Activated CD8-positive, alpha-beta memory T cell treated with anti-CD3 and anti-CD28 coated beads for 4 hours (primary cell): ENCODE measurements around the gene FBXW2.
"Not testable (repeated sequence)": the region's sequence is repeated elsewhere in the genome, so short reads cannot be mapped to it uniquely, and the experiment has no call there.

Experiments used
- DNase-seq, 2 donors: peaks; one replicate each; pipeline ENCODE4 v3.0.0-alpha.2; 2020; ENCODE audit warnings: low read depth in 2 of 2

The FBXW2 gene

GRCh38 chr9:120792898-120793765 is at the start of gene FBXW2:
Gene FBXW2, minus strand, starts transcription at chr9:120793416. Its CDS starts 5,158 bp downstream, at chr9:120788258.
- peak; percentile 69 to 75 for DNase-seq

- no peak for DNase-seq
These were observed 48.9 kb upstream of the FBXW2 start for GRCh38 chr9:120841930-120842684.

GRCh38 chr9:120839146-120839545 is 45.9 kb upstream of the FBXW2 start:
- no peak for DNase-seq

GRCh38 chr9:120837921-120838320 is 44.7 kb upstream of the FBXW2 start:
- DNase-seq = no peak

- DNase-seq = no peak
These were observed 40.1 kb upstream of the FBXW2 start for GRCh38 chr9:120833325-120833724.

- DNase-seq = no peak
These were observed 39.6 kb upstream of the FBXW2 start for GRCh38 chr9:120832807-120833206.

- DNase-seq = no peak
These were observed 37.6 kb upstream of the FBXW2 start for GRCh38 chr9:120830865-120831264.

- DNase-seq = no peak
These were observed 36.9 kb upstream of the FBXW2 start for GRCh38 chr9:120830151-120830550.

- DNase-seq = no peak
These were observed 36.4 kb upstream of the FBXW2 start for GRCh38 chr9:120829650-120830049.

- DNase-seq = no peak
These were observed 26.9 kb upstream of the FBXW2 start for GRCh38 chr9:120820095-120820494.

- no peak for DNase-seq
These were observed 25.4 kb upstream of the FBXW2 start for GRCh38 chr9:120818595-120818994.

- DNase-seq = no peak
These were observed 21.9 kb upstream of the FBXW2 start for GRCh38 chr9:120815075-120815474.

GRCh38 chr9:120808931-120809330 is 15.7 kb upstream of the FBXW2 start:
- DNase-seq = no peak

GRCh38 chr9:120807607-120808379 is 14.6 kb upstream of the FBXW2 start:
- no peak for DNase-seq

GRCh38 chr9:120804784-120805363 is 11.7 kb upstream of the FBXW2 start:
- not testable (repeated sequence) for DNase-seq

- DNase-seq = no peak
These were observed 8.2 kb upstream of the FBXW2 start for GRCh38 chr9:120801441-120801840.

GRCh38 chr9:120791161-120791560 is 2.1 kb downstream of the FBXW2 start:
- DNase-seq = no peak

GRCh38 chr9:120787933-120788332 is 5.3 kb downstream of the FBXW2 start:
- DNase-seq = no peak

- DNase-seq = no peak
These were observed 9.6 kb downstream of the FBXW2 start for GRCh38 chr9:120783602-120784047.

GRCh38 chr9:120781236-120781635 is 12.0 kb downstream of the FBXW2 start:
- no peak for DNase-seq

- no peak for DNase-seq
These were observed 12.8 kb downstream of the FBXW2 start for GRCh38 chr9:120780367-120780766.

GRCh38 chr9:120779227-120779626 is 14.0 kb downstream of the FBXW2 start:
- DNase-seq = no peak
